Breast epithelium (tissue), 3 donors: ENCODE results near the gene CMSS1.

Experiments used
- CTCF ChIP-seq, 3 donors: fragments of 450-650 bp; IDR thresholded peaks; one replicate each; pipeline ENCODE4 v1.5.1; 2016 to 2017; ENCODE audit warnings: antibody characterized with exemption in 3 of 3, mild to moderate bottlenecking in 3 of 3, moderate library complexity in 3 of 3
- POLR2A ChIP-seq: fragments of 450-650 bp; IDR thresholded peaks from one replicate; pipeline ENCODE4 v1.6.1; 2016; ENCODE audit warnings: antibody characterized with exemption, mild to moderate bottlenecking, moderate library complexity
- POLR2AphosphoS5 ChIP-seq, 3 donors: sonication (generic); formaldehyde crosslinking; IDR thresholded peaks; one replicate each; pipeline ENCODE4 v1.6.1; 2017; ENCODE audit warnings: antibody characterized with exemption in 3 of 3

- TF ChIP-seq POLR2A (no peak), CTCF (IDR thresholded peaks at IDR 0.05) (no peak), POLR2AphosphoS5 (IDR thresholded peaks at IDR 0.05) (no peak)
These were observed 68.2 kb downstream of the CMSS1 start for GRCh38 chr3:99885851-99886250.
